Measurements from ENCODE around the gene IFRD1.
"Not testable (repeated sequence)": the region's sequence is repeated elsewhere in the genome, so short reads cannot be mapped to it uniquely, and the experiment has no call there.

- not testable (repeated sequence) for TF ChIP-seq CTCF (IDR thresholded peaks at IDR 0.05 in 8 of 11, conservative IDR thresholded peaks at IDR 0.05 in 3 of 11); POLR2A (IDR thresholded peaks at IDR 0.05); POLR2AphosphoS5 (IDR thresholded peaks at IDR 0.05)
These were observed 3.9 kb downstream of the IFRD1 start for GRCh38 chr7:112454191-112454590.
